LHCN-M2 (cell line): ENCODE results near the gene UNKL. TPM values are rescaled to one million over a fixed set of nuclear protein-coding genes. Genes with fewer than 3 reads are reported as not detected.
A peak's percentile ranks its signal among the peaks of the same experiment; 100 is the strongest.

Experiments
- DNase-seq: peaks from one replicate; pipeline ENCODE4 v3.0.0-alpha.2; 2012; ENCODE audit warnings: low read depth
- polyA plus RNA-seq: library from polyadenylated mRNA; unstranded; fragments of >200 nt; gene quantifications from one replicate; pipeline ENCODE4 v1.2.1, GENCODE V29; 2012; ENCODE audit warnings: missing spikeins
- total RNA-seq: library from RNA; depleted of rRNA; stranded (reverse); fragments of >200 nt; gene quantifications from 2 replicates; pipeline ENCODE4 v1.2.3, GENCODE V29; 2014; rRNA removed

Gene UNKL, protein sequence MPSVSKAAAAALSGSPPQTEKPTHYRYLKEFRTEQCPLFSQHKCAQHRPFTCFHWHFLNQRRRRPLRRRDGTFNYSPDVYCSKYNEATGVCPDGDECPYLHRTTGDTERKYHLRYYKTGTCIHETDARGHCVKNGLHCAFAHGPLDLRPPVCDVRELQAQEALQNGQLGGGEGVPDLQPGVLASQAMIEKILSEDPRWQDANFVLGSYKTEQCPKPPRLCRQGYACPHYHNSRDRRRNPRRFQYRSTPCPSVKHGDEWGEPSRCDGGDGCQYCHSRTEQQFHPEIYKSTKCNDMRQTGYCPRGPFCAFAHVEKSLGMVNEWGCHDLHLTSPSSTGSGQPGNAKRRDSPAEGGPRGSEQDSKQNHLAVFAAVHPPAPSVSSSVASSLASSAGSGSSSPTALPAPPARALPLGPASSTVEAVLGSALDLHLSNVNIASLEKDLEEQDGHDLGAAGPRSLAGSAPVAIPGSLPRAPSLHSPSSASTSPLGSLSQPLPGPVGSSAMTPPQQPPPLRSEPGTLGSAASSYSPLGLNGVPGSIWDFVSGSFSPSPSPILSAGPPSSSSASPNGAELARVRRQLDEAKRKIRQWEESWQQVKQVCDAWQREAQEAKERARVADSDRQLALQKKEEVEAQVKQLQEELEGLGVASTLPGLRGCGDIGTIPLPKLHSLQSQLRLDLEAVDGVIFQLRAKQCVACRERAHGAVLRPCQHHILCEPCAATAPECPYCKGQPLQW
- total RNA-seq: 14.6 and 23.7 TPM in 2 replicates
- polyA plus RNA-seq: 5.5 TPM

DNA sequence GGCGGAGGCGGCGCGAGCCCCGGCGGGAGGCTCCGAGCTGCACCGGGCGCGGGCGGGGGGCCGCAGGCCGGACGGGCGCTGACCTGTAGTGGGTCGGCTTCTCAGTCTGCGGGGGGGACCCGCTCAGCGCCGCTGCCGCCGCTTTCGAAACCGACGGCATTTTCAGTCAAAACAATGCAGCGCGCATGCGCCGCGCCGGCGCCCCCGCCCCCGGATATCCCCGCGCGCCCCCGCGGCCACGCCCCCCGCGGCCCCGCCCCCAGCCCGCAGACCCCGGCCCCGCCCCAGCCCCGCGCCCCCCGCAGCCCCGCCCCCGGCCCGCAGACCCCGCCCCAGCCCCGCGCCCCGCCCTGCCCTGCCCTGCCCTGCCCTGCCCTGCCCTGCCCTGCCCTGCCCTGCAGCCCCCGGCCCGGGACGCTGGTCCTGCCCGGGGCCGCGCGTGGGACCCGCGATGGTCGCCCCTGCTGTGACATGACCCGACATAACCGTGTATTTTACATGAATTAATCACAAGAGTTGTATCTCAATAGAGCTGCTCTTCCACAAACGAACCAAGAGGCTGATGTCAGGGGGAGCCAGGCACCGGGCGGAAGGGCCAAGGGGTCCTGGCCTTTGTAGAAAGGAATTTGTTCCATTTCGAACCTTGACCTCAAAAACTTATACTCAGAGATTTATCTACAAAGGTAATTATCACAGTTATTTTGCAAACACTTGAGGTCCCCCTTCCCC, at the start of gene UNKL:
Gene UNKL (minus strand): TSS at position 173 of the 729 bp plus-strand sequence. CDS start 13 bp downstream, at position 160.
- peak; percentile 20 for DNase-seq

DNA sequence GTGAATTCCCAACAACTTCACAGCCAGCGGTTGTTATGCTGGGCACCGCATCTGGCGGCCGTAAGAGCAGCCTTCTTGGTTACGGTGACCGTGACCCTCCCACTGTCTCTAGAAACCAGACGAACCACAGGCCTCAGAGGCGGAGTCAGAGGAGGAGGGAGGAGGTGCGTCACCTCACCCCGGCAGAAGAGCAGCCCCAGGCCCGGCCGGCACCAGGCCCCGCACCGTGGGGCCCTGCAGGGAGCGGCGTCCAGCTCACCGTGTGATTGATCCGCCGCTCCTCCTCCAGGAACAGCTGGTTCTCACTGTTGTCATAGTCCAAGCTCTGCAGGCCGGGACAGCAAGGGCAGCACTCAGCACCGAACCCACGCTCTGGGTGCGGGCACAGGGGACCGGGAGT, 46.6 kb upstream of the UNKL start:
- no peak for DNase-seq

DNA sequence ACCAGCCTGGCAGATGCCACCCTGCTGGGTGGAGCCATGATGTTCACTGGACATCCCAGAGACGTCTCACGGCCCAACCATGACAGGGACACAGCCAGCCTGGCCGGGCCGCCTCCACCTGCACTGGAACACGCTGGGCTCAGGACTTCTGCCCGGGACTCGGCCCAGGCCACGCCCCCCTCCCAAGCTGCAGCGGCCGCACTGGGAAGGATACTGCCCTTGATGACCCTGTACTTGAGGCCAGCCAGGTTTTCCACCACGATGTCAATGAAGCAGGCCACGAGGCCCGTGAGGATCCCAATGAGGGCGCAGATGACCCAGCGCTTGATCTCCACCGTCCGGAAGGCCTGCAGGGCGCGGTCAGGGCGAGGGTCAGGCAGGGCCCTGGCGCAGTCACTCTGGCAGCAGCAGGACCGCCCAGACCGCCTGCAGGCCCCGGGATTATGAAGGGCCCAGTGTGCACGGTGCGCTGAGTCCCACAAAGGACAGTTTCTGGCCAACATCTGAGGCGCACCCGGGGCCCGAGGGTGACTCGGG, 46.2 kb upstream of the UNKL start:
- no peak for DNase-seq

DNA sequence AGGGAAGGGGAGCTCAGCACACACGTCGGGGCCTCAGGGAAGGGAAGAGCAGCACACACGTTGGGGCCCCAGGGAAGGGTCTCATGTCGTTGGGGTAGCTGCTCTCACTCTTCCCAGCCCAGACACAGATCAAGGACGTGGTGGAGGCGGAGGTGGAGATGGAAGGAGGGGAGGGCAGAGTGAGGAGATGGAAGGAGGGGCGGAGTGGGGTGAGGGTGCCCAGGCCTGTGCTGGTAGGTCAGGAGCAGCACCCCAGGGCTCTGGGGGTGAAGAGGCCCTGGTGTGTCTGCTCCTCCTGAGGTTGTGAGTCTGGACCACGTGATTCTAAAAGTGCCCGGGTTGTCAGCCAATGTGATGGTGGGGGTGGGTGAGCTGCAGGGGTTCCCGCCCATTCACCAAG, 45.5 kb upstream of the UNKL start:
- DNase-seq: no peak

DNA sequence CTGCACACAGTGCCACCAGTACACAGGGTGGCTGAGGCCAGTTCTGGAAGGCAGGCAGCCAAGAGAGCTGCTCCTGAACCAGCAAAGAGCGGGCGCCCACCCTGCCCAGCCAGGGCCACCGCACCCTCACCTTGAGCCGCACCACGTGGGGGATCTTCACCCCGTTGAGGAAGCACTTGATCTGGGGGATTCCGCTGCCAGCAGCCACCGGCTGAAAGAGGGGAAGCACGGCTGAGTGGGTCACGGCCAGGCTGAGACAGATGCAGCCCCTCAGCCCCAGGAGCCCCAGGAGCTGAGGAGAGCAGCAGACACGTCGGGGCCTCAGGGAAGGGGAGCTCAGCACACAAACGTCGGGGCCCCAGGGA, 44.5 kb upstream of the UNKL start:
- no peak for DNase-seq

DNA sequence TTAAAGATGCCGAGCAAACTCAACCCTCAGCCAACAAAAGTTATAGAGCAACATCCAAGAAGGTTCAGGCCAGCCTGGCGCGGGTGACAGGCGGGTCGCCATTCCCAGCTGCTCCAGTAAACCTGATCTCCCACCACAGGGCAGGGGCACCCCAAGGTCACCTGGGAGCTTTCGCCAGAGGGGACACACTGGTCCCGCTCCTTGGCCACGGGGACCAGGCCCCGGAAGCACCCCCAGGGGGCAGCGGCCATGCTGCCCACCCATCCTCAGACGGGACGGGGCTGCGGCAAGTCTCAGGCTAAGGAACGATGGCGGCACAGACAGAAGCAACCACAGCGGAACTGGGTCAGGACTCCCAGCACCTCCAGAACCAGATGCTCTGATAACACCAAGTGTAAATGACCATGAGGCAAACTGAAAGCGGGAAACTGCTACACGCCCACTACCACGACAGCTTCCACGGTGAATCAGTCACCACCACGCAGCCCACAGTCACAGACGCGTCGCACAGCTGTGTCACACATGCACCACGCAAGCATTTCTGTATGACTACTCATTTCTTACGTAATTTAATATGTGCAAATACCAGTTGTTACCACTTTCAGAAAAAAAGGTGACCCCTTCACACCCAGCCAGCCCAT, 44.0 kb upstream of the UNKL start:
- DNase-seq: peak; percentile 53

DNA sequence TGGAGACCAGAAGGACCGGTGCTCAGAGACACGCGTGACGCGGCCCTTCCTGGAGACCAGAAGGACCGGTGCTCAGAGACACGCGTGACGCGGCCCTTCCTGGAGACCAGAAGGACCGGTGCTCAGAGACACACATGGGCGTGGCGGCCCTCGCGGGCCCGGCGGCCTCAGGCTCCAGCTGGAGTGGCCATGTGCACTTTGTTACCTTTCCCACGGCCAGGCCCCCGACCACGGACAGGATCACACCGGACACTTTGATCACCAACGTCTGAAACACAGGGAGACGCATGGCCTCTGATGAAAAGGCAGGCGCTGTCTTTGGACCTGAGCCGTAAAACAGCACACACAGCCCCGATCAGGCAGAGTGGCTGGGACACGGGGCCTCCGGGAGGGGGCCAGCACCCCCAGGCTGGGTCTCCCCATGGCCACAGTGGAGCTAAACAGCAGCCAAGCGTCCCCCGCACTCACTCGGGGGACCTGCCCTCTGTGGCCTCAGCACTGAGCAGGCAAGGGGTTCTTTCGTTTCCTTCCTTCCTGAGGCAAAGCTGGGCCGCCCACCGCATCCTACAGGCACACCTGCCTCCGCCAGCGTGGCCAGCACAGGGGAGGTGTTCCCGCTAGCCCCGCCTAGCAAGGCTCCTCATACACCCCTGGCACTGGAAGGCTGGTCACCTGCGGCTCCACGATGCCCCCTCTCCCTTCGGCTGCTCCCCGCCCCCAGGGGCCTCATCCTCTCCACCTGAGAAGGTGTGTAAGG, 43.2 kb upstream of the UNKL start:
- no peak for DNase-seq

DNA sequence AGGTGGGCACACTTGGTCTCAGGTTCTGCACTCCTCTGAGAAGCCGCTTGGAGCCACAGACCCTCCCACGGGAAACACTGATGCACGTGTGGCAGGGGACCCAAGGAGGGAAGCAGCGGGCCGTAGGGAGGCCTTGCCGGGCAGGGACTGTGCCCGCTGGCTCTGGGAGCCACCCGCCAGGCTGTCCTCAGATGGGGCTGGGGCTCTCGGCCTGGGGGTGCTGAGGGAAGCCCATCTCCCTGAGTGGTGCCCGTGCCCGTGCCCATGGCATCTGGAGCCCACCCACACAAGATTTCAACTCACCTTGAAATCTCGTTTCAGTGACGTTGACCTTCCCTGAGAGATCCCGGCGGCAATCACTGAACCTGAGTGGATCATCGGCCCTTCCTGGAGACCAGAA, 42.4 kb upstream of the UNKL start:
- no peak for DNase-seq

DNA sequence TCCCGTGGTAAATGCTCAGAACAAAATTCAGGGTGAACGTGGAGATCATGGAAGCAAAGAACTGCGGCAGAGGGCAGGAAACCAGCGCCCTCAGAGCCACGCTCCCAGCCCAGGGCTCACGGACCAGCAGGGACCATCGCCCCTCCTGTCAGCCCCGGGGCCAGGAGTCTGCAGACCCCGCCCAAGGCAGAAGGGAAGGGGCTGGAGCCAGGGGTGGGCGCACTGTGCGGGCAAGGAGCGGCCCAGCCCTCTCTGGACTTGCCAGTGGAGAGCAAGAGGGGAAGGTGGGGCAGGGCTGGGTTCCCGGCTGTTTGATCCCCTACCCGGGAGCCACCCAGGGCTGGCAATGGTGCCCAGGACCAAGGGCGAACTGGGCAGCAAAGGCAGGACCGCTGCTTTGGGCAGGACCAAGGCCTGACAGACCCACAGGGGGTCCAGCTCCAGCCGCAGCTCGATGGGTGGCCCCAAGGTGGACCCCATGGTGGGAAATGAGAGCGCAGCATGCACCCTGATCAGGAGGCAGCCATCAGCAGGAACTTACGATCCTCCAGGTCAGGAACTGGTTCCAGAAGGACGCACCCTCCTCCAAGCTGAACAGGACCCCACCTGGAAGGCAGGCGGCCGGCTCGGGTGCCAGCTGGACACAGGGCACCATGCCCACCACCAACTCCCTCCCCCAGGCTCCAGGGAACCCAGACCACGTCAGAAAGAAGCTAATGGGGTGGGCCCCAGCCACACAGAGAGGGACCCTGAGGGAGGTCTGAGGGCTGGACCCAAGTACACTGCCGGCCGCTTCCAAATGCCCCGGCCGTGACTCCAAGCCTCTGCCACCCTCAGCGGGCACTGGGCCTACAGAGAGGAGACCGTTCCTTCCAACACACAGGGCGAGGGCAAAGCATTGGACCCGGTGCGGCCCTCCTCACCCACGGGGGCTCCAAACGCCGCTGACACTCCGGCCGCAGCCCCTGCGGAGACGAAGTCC, 41.0 kb upstream of the UNKL start:
- DNase-seq: no peak

DNA sequence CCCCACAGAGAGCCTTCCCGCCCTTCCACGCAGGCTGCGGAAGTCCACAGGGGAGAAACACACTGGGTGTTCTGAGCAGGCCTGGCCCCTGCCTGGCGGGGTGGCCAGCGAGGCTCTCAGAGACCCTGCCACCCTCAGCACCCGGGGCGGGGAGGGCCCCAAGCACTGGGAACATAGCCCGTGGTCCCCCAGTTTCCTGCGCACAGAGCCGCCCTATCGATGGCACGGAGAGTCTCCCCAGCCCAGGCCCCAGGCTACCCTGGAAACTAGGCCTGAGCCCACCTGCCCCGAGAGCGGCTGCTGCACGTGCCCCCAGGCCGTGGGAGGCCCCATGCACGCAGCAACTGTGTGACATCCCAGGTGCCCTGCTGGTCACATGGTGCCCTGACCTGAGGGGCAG, 40.1 kb upstream of the UNKL start:
- DNase-seq: no peak

DNA sequence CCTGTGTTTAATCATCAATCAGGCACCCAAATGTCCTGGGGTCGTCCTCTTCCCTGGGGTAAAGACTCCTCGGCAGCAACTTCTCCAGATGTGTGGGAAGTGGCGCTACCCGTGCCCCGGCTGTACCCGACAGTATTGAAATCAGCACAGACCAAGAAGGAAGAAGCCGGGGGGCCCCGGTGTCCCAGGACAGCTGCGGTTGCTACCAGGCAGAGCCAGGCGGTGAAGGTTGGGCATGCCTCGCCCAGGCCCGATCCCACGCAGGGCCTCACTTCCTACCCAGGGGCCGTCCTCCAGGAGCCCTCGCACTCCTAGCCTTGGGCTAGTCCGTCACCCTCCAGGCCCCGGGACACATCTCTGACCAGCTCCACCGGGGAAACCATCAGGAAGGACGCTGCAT, 38.8 kb upstream of the UNKL start:
- no peak for DNase-seq

DNA sequence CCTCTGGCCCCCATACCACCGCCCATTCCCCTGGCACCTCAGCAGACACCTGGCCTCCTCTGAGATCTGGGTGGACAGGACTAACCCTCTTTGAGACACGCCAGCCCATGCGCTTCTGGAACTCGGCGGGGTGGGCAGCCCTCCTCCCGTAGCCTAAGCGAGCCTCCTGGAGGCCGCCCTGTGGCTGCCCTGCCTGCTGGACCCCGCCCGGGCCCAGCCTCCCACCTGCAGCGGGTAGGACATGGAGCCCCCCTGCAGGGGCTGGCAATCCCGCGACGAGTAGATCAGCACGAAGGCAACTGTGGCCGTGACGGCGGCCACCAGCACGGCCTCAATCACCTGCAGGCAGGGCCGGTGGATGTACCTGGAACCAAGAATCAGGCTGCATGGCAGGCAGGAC, 38.0 kb upstream of the UNKL start:
- no peak for DNase-seq

DNA sequence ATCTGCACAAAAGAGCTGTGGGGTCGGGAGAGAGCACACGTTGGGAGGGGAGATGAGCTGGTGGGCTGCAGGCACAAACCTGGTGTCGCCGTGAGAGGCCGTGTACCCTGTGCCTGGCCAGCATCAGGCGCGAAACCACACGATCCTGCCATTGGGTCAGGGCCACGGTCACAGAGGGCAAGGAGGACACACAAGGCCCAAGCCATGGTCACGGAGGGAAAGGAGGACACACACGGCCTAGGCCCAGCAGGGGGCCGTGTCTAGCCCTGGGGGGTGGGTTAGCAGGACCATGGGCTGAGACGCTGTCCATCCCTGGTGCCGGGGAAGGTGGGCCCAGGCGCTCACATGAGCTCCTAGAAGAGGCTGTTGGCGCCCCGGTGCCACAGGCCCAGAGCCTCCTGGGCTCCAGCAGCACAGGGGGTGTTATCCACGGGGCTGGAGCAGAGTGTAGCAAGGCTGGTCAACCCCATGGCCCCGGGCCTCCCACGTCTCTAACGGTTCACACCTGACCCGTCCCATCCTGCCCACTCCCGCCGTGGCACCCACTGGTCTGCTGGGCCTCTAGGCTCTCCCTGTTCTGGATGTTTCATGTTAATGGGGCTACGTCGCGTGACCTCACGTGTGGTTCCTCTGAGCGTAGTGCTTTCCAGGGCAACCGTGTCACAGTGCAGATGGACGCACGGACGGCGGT, 37.3 kb upstream of the UNKL start:
- DNase-seq: no peak

DNA sequence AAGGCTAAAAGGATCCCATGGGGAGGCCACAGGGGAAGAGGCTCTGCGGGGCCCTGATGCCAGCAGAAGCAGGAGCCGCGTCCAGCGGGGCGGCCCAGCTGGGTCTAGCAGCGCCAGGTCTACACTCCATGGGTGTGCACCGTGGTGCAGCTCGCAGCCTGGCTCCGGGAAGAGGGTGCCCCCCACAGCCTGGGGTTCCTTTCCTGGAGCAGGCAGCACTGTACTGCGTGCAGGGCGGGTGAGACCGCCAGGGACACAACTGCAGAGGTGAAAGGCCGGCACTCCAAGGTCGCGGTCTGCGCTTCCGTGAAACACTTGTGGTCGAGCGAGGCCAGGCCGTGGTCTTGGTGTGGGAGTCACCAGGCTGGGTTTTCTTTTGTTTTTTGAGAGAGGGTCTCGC, 36.3 kb upstream of the UNKL start:
- DNase-seq: no peak

DNA sequence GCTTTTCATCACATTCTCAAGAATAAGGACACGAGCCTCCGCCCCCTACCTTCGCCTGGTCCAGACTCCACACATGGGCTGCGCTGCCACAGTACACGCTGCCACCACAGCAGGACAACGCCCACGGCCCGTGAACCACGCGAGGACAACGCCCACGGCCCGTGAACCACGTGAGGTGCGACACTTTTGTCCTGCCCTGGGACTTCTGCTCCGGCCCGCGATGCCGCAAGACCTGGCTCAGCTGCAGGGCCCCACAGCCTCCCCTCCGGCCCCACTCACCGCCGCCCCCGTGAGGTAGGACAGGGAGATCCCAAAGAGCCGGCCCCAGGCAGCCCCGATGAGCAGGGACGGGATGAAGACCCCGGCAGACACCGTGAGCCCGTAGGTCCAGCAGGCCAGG, 35.7 kb upstream of the UNKL start:
- no peak for DNase-seq

DNA sequence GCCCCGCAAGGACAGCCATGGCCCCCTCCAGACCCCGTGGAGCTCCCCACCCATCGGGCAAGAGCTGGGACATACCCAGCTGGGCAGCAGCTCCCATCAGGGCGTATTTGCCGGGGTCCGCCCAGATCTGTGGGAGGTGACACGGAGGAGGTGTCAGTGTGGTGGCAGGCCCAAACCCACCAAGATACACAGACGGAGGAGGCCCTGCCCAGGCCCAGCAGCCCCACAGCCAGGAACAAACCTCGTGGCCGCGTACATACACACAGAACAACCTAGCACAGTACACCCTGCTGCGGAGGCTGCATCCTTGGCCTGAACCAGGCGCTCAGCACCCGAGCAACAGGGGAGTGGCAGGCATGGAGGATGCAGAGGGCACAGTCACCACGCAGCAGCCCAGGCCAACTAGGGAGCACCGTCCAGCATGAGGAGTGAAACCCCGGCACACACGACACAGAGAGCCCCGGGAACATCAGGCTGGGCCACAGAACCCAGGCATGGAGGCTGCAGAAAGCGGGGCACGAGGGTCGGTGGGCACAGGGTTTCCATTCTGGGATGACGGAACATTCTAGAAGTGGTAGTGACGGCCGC, 34.8 kb upstream of the UNKL start:
- DNase-seq: no peak

DNA sequence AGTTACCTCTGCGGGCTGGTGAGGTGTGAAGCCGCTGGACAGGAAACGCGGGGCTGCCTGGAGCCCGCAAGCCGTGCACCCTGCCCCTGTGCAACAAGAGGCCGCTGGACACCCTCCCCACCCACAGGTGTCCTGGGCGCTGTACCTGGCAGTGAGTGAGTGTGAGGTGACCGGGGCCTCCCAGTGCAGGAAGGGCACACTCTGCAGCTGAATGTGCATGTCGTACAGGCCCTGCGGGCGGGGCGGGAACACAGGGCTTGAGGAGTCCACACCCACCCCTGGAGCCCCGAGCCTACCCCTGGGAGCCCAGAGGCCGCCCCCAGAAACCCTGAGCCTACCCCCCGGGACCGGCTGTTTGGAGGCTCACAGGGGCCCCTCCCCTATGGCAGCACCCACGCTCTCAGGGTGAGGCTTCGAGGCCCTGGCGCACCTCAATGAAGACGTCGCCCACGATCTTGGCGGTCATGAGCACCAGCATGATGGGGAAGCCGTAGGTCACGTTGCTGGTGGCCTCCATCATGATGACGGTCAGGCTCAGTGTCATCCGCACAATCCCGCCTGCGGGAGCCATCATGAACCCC, 34.1 kb upstream of the UNKL start:
- DNase-seq: no peak

DNA sequence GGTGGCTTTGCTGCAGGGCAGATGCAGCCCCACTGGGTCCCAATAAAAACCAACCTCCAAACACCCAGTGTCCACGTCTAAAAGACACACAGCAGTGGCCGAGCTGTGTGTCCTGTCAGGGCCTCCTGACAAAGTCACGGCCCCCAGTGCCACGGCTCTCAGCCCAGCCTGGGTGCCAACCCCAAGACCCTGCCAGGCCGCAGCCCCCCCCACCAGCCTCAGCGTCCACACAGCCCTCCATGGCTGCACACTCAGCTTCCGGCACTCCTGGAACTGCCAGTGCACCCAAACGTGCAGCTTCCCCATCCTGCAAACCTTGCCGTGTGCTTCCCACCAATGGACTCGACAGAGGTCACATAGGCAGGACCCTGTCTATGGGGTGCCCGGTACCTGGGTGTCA, 33.5 kb upstream of the UNKL start:
- no peak for DNase-seq
